ENCODE measurements around the gene CENPF. TPM values are rescaled to one million over a fixed set of nuclear protein-coding genes. Genes with fewer than 3 reads are reported as not detected.

The CENPF gene
- total RNA-seq, 2 experiments from 2014 or later: 70.6 to 79.4 TPM

DNA sequence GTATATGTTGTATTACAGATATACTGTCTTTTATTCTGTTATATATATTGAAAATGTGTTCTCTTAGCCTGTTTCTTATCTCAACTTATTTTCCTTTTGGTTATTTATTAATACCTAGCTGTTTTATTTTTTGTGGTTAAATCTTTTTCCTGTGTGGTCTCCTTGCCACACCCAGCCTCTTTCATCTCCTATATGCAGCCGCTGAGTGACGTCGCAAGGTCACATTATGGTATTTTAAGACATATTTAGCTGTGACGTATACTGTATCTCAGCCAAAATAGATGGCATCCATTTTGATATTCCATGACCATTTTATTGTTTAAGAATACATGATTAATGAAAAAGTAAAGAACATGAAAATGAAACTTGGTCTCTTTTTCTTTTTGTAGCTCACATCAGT lies 29.1 kb downstream of the CENPF start:
- no peak overlapping the region for H3K4me3 Mint-ChIP-seq
- no peak for DNase-seq
- no peaks in the 10 kb centered on the region for H3K27me3 Mint-ChIP-seq
- H3K27ac Mint-ChIP-seq: no peak overlapping the region
- H3K9me3 Mint-ChIP-seq: no peaks in the 10 kb centered on the region
- peaks cover 13% of the 10 kb centered on the region for H3K4me1 Mint-ChIP-seq
- peaks cover 34% of the 10 kb centered on the region for H3K36me3 Mint-ChIP-seq

DNA sequence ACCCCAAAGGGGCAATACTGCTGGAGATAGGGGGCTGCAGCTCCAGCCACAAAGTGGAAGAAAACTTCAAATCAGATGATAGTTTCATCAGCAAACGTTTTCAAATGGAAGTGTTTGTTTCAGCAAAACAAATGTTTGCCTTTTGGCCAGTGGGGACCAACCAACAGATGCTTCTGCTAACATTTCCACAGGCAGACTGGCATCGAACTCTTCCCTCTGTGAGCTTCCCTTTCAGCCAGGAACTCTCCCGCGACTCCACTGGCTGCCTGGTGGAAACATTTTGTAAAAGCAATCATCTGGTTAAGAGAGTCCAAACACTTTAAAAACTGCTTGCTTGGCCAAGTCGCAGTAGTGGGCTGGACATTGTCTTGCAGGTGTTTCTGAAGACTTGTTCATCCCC lies 30.7 kb downstream of the CENPF start:
- no peak for DNase-seq
- no peaks in the 10 kb centered on the region for H3K27me3 Mint-ChIP-seq
- H3K27ac Mint-ChIP-seq: no peak overlapping the region
- no peak overlapping the region for H3K4me3 Mint-ChIP-seq
- H3K4me1 Mint-ChIP-seq: peaks cover 25% of the 10 kb centered on the region
- peaks cover 44% of the 10 kb centered on the region for H3K36me3 Mint-ChIP-seq
- no peaks in the 10 kb centered on the region for H3K9me3 Mint-ChIP-seq

DNA sequence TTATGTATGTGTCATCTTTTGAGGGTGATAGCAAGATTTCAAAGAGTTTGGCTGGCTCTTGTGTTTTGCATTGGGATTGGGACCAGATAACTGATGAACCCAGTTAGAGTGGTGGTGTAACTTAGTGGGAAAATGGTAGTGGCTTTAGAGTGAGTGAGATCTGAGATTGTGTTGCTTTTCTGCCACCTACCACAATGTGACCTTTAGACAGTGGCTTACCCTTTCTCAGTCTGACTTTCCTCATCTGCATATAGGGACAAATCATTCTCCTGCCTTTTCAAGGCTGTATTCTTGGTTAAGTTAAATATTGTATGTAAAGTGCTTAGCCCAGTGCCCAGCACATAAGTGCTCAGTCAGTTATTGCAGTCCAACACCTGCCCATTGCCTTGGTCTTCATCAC lies 31.3 kb downstream of the CENPF start:
- Mint-ChIP-seq H3K4me1 (peaks cover 30% of the 10 kb centered on the region), H3K9me3 (no peaks in the 10 kb centered on the region), H3K27ac (no peak overlapping the region), H3K4me3 (no peak overlapping the region), H3K36me3 (peaks cover 48% of the 10 kb centered on the region), H3K27me3 (no peaks in the 10 kb centered on the region)
- DNase-seq: no peak

DNA sequence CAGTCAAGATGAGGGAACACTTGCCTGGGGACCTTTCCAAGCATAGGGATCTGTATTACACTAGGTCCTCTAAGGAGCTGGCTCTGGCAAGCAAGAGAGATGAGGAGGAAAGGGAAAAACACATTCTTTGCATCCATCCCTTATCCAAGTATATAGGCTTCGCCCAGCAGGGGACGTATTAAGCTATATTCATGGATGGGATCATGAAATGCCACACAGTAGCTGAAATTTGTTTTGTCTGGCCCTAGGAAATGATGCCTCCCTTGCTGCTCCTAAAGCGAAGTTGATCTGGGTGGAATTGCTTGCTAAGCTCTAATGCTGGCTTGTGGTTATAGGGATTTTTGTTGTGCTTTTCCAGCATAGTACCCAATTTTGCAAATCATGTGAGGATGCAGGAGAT lies 32.1 kb downstream of the CENPF start:
- Mint-ChIP-seq H3K36me3 (peaks cover 52% of the 10 kb centered on the region), H3K4me1 (peaks cover 33% of the 10 kb centered on the region), H3K4me3 (no peak overlapping the region), H3K27me3 (no peaks in the 10 kb centered on the region), H3K9me3 (no peaks in the 10 kb centered on the region), H3K27ac (no peak overlapping the region)
- no peak for DNase-seq

DNA sequence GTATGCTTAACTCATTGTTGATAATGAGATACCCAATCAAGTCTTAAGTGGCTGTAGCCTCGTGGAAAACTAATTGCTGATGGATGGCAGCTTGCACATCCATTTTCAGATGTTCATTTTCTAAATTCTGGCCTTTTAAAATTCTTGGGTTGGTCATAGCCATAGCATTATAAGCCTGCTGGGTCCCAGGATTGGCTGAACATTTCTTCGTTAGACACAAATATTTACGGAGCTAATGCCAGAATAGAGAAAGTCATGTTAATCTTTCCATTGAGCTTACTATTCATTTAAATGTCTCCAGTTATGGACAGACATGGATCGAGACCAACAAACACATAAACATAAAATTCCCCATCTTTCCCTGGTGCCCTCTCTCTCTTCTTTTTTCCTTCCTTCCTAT lies 32.5 kb downstream of the CENPF start:
- no peak for DNase-seq
- peaks cover 51% of the 10 kb centered on the region for H3K36me3 Mint-ChIP-seq
- H3K27me3 Mint-ChIP-seq: no peaks in the 10 kb centered on the region
- H3K9me3 Mint-ChIP-seq: no peaks in the 10 kb centered on the region
- no peak overlapping the region for H3K4me3 Mint-ChIP-seq
- H3K27ac Mint-ChIP-seq: no peak overlapping the region
- peaks cover 33% of the 10 kb centered on the region for H3K4me1 Mint-ChIP-seq

DNA sequence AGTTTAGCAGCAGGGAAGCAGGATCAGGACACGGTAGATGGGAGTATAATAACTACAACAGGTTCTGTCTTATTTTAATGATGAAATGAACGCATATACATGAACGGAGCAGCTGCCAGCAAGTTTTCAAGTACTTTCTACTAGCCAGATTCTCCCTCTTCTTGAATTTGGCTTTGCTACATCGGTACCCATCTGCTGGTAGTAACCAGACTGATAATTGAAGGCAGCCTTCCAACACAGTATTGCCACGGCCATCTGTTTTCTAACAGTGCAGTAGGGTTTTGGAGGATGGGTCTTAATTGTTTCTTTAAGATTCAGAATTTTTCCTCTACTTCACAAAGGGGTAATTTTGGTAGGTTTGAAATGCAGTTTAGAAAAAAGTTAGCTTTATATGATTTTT lies 33.4 kb downstream of the CENPF start:
- DNase-seq: no peak
- Mint-ChIP-seq H3K27me3 (no peaks in the 10 kb centered on the region), H3K36me3 (peaks cover 43% of the 10 kb centered on the region), H3K4me1 (peaks cover 33% of the 10 kb centered on the region), H3K27ac (no peak overlapping the region), H3K9me3 (no peaks in the 10 kb centered on the region), H3K4me3 (no peak overlapping the region)

DNA sequence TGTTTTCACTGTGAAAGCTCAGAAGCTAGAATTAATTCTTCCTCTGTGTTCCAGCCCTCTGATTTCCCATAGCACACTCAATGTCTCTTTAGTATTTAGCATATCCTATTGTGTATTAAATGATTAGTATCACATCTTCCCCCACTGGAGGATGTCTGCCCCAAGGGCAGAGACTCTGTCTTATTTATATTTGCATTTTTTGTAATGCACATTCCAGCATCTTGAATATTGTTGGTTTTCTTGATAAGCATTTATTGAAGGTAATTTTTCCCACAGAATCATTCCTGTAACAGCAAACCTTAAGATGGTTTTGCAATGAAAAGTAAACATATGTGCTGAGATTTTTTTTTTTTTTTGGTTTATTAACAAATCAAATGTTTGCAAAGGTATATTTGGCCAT lies 34.1 kb downstream of the CENPF start:
- DNase-seq: no peak
- H3K27ac Mint-ChIP-seq: no peak overlapping the region
- H3K36me3 Mint-ChIP-seq: peaks cover 40% of the 10 kb centered on the region
- no peak overlapping the region for H3K4me3 Mint-ChIP-seq
- H3K9me3 Mint-ChIP-seq: no peaks in the 10 kb centered on the region
- peaks cover 32% of the 10 kb centered on the region for H3K4me1 Mint-ChIP-seq
- no peaks in the 10 kb centered on the region for H3K27me3 Mint-ChIP-seq

DNA sequence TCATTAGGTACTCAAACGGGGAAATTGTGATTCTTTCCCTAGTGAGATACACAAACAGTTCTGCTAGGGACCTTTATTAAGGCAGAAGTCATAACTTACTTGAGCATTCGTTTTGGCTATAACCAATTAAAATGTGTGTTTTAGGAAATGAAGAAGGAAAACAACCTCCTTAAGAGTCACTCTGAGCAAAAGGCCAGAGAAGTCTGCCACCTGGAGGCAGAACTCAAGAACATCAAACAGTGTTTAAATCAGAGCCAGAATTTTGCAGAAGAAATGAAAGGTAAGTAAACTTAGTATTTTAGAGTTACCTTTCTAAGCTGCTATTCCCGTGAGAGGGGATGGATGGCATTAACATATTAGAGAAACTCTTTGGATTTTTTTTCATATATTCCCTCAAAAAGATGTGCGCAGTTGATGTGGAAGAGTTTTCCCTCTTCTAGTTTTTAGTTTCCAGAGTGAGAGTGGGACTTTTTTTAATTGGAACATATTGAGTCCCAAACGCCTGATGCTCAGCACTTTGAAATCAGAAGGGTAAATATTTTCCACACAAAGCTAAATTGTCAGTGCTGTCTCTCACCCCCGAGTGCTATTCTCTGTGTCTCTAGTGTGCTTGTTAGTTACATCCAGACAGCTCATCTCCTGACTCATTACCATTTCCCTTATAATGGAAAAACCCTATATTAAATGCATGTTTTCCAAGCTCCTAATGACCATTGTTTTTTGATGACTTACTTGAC lies 34.9 kb downstream of the CENPF start:
- peak overlapping the region; percentile 34 for H3K27ac Mint-ChIP-seq
- DNase-seq: no peak
- H3K27me3 Mint-ChIP-seq: no peaks in the 10 kb centered on the region
- no peaks in the 10 kb centered on the region for H3K9me3 Mint-ChIP-seq
- H3K4me3 Mint-ChIP-seq: no peak overlapping the region
- peaks cover 28% of the 10 kb centered on the region for H3K4me1 Mint-ChIP-seq
- H3K36me3 Mint-ChIP-seq: peaks cover 33% of the 10 kb centered on the region

DNA sequence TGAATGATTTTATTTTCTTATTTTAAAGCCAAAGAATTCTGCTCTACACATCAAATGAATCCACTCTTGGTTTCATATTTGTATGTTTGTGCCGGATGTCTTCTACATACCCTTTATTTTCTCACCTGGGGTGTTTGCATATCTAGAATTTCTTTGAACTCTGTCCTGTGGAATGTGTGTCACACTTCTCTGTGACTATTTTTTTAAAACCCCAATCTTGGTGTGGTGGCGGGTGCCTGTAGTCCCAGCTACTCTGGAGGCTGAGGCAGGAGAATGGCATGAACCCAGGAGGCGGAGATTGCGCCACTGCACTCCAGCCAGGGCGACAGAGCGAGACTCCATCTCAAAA lies 35.4 kb downstream of the CENPF start:
- H3K36me3 Mint-ChIP-seq: peaks cover 30% of the 10 kb centered on the region
- peak overlapping the region; percentile 34 for H3K27ac Mint-ChIP-seq

DNA sequence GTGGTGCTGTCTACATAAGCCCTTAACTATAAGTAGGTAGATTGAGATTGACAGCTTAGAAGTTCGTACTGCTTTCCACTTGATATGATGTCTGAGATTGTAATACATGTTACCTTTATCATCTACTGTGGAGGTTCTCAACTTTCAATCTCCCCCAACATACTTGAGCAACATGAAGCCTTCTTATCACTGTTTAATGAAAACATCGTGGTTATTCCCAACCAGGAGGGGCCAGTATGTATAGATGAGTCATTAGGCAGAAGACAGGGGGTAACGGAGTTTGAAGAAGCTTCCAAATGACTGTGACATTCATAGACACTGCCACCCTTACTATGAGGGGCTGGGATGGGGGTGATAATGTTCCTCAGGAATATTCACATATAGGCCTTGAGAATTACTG lies 36.0 kb downstream of the CENPF start:
- H3K4me1 Mint-ChIP-seq: peaks cover 26% of the 10 kb centered on the region
- H3K27ac Mint-ChIP-seq: no peak overlapping the region
- no peaks in the 10 kb centered on the region for H3K27me3 Mint-ChIP-seq
- H3K4me3 Mint-ChIP-seq: no peak overlapping the region
- DNase-seq: no peak
- H3K36me3 Mint-ChIP-seq: peaks cover 32% of the 10 kb centered on the region
- H3K9me3 Mint-ChIP-seq: peaks cover 2% of the 10 kb centered on the region

More for the DNA sequence above, 35.4 kb downstream of the CENPF start:
- DNase-seq: no peak
- peaks cover 28% of the 10 kb centered on the region for H3K4me1 Mint-ChIP-seq
- H3K9me3 Mint-ChIP-seq: no peaks in the 10 kb centered on the region
- H3K4me3 Mint-ChIP-seq: no peak overlapping the region
- no peaks in the 10 kb centered on the region for H3K27me3 Mint-ChIP-seq

DNA sequence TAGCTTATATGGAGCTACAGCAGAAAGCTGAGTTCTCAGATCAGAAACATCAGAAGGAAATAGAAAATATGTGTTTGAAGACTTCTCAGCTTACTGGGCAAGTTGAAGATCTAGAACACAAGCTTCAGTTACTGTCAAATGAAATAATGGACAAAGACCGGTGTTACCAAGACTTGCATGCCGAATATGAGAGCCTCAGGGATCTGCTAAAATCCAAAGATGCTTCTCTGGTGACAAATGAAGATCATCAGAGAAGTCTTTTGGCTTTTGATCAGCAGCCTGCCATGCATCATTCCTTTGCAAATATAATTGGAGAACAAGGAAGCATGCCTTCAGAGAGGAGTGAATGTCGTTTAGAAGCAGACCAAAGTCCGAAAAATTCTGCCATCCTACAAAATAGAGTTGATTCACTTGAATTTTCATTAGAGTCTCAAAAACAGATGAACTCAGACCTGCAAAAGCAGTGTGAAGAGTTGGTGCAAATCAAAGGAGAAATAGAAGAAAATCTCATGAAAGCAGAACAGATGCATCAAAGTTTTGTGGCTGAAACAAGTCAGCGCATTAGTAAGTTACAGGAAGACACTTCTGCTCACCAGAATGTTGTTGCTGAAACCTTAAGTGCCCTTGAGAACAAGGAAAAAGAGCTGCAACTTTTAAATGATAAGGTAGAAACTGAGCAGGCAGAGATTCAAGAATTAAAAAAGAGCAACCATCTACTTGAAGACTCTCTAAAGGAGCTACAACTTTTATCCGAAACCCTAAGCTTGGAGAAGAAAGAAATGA lies 37.6 kb downstream of the CENPF start:
- DNase-seq: no peak
- H3K27ac Mint-ChIP-seq: no peak overlapping the region
- H3K4me1 Mint-ChIP-seq: peaks cover 21% of the 10 kb centered on the region
- no peaks in the 10 kb centered on the region for H3K27me3 Mint-ChIP-seq
- H3K9me3 Mint-ChIP-seq: peaks cover 8% of the 10 kb centered on the region
- H3K4me3 Mint-ChIP-seq: no peak overlapping the region
- peaks cover 44% of the 10 kb centered on the region for H3K36me3 Mint-ChIP-seq

DNA sequence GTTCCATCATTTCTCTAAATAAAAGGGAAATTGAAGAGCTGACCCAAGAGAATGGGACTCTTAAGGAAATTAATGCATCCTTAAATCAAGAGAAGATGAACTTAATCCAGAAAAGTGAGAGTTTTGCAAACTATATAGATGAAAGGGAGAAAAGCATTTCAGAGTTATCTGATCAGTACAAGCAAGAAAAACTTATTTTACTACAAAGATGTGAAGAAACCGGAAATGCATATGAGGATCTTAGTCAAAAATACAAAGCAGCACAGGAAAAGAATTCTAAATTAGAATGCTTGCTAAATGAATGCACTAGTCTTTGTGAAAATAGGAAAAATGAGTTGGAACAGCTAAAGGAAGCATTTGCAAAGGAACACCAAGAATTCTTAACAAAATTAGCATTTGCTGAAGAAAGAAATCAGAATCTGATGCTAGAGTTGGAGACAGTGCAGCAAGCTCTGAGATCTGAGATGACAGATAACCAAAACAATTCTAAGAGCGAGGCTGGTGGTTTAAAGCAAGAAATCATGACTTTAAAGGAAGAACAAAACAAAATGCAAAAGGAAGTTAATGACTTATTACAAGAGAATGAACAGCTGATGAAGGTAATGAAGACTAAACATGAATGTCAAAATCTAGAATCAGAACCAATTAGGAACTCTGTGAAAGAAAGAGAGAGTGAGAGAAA lies 38.4 kb downstream of the CENPF start:
- no peak for DNase-seq
- H3K4me3 Mint-ChIP-seq: no peak overlapping the region
- H3K4me1 Mint-ChIP-seq: peaks cover 21% of the 10 kb centered on the region
- H3K36me3 Mint-ChIP-seq: peaks cover 51% of the 10 kb centered on the region
- H3K27me3 Mint-ChIP-seq: no peaks in the 10 kb centered on the region
- H3K9me3 Mint-ChIP-seq: peaks cover 13% of the 10 kb centered on the region
- H3K27ac Mint-ChIP-seq: no peak overlapping the region

DNA sequence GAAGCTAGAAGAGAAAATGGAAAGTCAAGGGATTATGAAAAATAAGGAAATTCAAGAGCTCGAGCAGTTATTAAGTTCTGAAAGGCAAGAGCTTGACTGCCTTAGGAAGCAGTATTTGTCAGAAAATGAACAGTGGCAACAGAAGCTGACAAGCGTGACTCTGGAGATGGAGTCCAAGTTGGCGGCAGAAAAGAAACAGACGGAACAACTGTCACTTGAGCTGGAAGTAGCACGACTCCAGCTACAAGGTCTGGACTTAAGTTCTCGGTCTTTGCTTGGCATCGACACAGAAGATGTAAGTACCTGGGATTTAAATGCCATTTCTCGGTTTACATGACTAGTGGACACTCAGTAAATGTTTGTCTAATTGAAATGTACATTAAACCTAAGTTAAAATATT lies 40.0 kb downstream of the CENPF start:
- peaks cover 15% of the 10 kb centered on the region for H3K4me1 Mint-ChIP-seq
- no peak for DNase-seq
- H3K9me3 Mint-ChIP-seq: peaks cover 17% of the 10 kb centered on the region
- H3K4me3 Mint-ChIP-seq: no peak overlapping the region
- no peak overlapping the region for H3K27ac Mint-ChIP-seq
- no peaks in the 10 kb centered on the region for H3K27me3 Mint-ChIP-seq
- peaks cover 58% of the 10 kb centered on the region for H3K36me3 Mint-ChIP-seq

DNA sequence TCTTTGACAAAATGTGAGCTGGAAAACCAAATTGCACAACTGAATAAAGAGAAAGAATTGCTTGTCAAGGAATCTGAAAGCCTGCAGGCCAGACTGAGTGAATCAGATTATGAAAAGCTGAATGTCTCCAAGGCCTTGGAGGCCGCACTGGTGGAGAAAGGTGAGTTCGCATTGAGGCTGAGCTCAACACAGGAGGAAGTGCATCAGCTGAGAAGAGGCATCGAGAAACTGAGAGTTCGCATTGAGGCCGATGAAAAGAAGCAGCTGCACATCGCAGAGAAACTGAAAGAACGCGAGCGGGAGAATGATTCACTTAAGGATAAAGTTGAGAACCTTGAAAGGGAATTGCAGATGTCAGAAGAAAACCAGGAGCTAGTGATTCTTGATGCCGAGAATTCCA lies 42.7 kb downstream of the CENPF start:
- no peak overlapping the region for H3K4me3 Mint-ChIP-seq
- H3K27me3 Mint-ChIP-seq: no peaks in the 10 kb centered on the region
- DNase-seq: no peak
- no peaks in the 10 kb centered on the region for H3K4me1 Mint-ChIP-seq
- peaks cover 65% of the 10 kb centered on the region for H3K36me3 Mint-ChIP-seq
- H3K27ac Mint-ChIP-seq: no peak overlapping the region
- peaks cover 25% of the 10 kb centered on the region for H3K9me3 Mint-ChIP-seq

DNA sequence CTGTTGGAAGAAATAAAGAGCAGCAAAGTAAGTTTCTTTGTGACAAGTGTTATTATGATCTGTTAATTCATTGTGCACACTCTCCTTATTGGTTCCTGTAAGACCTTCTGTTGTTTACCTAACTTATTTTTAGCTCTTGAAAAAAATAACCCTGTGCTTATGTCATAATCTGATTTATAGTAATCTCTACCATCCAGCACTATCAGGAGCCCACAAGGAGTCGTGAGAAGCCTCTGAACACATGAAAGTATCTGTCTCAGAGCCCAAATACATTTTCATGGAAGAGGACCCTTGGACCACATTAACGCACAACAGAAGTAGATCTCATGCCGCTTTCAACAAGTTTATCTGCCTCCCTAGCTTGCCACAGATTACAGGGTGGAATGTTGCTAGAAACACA lies 45.8 kb downstream of the CENPF start:
- Mint-ChIP-seq H3K9me3 (peaks cover 24% of the 10 kb centered on the region), H3K4me1 (no peaks in the 10 kb centered on the region), H3K36me3 (peaks cover 84% of the 10 kb centered on the region), H3K4me3 (no peak overlapping the region), H3K27me3 (no peaks in the 10 kb centered on the region), H3K27ac (no peak overlapping the region)
- DNase-seq: no peak
